Vagina (tissue), 2 donors: ENCODE results near the gene KDM2A.

Source experiments
- CTCF ChIP-seq, 3 experiments: fragments of 450-650 bp in 2 of 3; fragments of 200-600 bp in 1 of 3; sonication (generic) in 1 of 3; IDR thresholded peaks; one replicate each; pipeline ENCODE4 v1.5.1; 2017 to 2019; ENCODE audit warnings: antibody characterized with exemption in 3 of 3, mild to moderate bottlenecking in 2 of 3, moderate library complexity in 2 of 3
- POLR2A ChIP-seq, 2 donors: fragments of 450-650 bp; IDR thresholded peaks; one replicate each; pipeline ENCODE4 v1.6.1; 2017; ENCODE audit warnings: antibody characterized with exemption in 2 of 2, mild to moderate bottlenecking in 2 of 2, moderate library complexity in 2 of 2

DNA sequence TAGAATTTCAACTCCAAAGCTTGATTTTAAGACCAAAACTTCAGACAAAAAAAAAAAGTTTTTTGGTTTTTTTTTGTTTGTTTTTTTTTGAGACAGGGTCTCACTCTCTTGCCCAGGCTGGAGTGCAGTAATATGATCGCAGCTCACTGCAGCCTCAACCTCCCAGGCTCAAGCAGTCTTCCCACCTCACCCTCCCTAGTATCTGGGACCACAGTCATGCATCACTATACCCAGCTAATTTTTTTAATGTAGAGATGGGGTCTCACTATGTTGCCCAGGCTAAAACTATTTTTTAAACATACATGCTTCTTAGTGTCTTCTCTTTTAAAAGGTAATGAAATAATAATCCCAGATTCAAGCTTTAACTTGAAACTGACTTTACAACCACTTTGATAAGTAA lies 111.8 kb downstream of the KDM2A start:
- TF ChIP-seq CTCF (IDR thresholded peaks at IDR 0.05) (no peak), POLR2A (IDR thresholded peaks at IDR 0.05) (no peak)
